A549 (cell line): ENCODE measurements around the gene GNGT2. TPM values are rescaled to one million over a fixed set of nuclear protein-coding genes. Genes with fewer than 3 reads are reported as not detected.

ENCODE experiments used
- ATAC-seq, 2 experiments: fragments of 200-7000 bp in 1 of 2; fragments of >200 bp in 1 of 2; cut with Nextera tagmentation in 1 of 2; cut with Tn5 transposase in 1 of 2; 3 replicates each; pipeline versions ENCODE4 v1.8.0 to v1.9.1; 2018 to 2020; ENCODE audit warnings: mild to moderate bottlenecking in 1 of 2, moderate library complexity in 1 of 2
- CTCF ChIA-PET: fragments of 300-600 bp; sonication (Branson Sonifier 250); formaldehyde crosslinking; extraction: SDS; loops from one replicate; lab custom pipeline; 2021; ENCODE audit warnings: antibody characterized with exemption, inconsistent platforms; lab: Yijun Ruan, JAX
- POLR2A ChIA-PET: fragments of 350-600 bp; formaldehyde crosslinking; extraction: SDS; loops from one replicate; lab custom pipeline; 2021; ENCODE audit warnings: antibody characterized with exemption, inconsistent platforms; lab: Yijun Ruan, JAX
- DNase-seq, 2 experiments: peaks; one replicate each; pipeline versions ENCODE4 v3.0.0 to v3.0.0-alpha.2; 2011 to 2016; ENCODE audit warnings: low read depth in 1 of 2, low spot score in 1 of 2
- FAIRE-seq: peaks from 2 replicates; lab custom pipeline; 2011; peaks lifted over from hg19 to GRCh38; lab: Jason Lieb, UNC
- H3K27ac ChIP-seq, 2 experiments: fragments of >200 bp; sonication (Bioruptor Twin); formaldehyde crosslinking; 3 replicates each; pipeline ENCODE4 v1.5.1; 2016 to 2017
- H3K4me1 ChIP-seq: fragments of >200 bp; sonication (Bioruptor Twin); formaldehyde crosslinking; 3 replicates; pipeline ENCODE4 v1.6.1; 2016
- H3K4me2 ChIP-seq: fragments of >200 bp; sonication (Bioruptor Twin); formaldehyde crosslinking; 3 replicates; pipeline ENCODE4 v1.6.1; 2016
- H3K4me3 ChIP-seq: fragments of >200 bp; sonication (Bioruptor Twin); formaldehyde crosslinking; 3 replicates; pipeline ENCODE4 v1.5.1; 2016
- H3K9me3 ChIP-seq: fragments of >200 bp; sonication (Bioruptor Twin); formaldehyde crosslinking; 3 replicates; pipeline ENCODE4 v1.6.1; 2016
- ESRRA ChIP-seq: fragments of 150-350 bp; IDR thresholded peaks from 2 replicates; pipeline ENCODE4 v1.6.1; 2014; ENCODE audit warnings: mild to moderate bottlenecking, low read length, borderline replicate concordance
- FOXS1 ChIP-seq: fragments of 250-450 bp; sonication (Bioruptor Pico); IDR thresholded peaks from 2 replicates; pipeline ENCODE4 v1.5.0; 2020; ENCODE audit warnings: mild to moderate bottlenecking, moderate library complexity
- HEYL ChIP-seq: fragments of 250-450 bp; sonication (Bioruptor Pico); IDR thresholded peaks from 2 replicates; pipeline ENCODE4 v1.8.0; 2021; ENCODE audit warnings: mild to moderate bottlenecking, moderate library complexity
- HMGXB4 ChIP-seq: fragments of 250-450 bp; sonication (Bioruptor Pico); IDR thresholded peaks from 2 replicates; pipeline ENCODE4 v1.5.0; 2021; ENCODE audit warnings: mild to moderate bottlenecking, moderate library complexity, borderline replicate concordance
- HOXB13 ChIP-seq: fragments of 250-450 bp; sonication (Bioruptor Pico); IDR thresholded peaks from 2 replicates; pipeline ENCODE4 v1.5.0; 2020; ENCODE audit warnings: low read depth, mild to moderate bottlenecking, moderate library complexity
- HOXB5 ChIP-seq: fragments of 250-450 bp; sonication (Bioruptor Pico); IDR thresholded peaks from 2 replicates; pipeline ENCODE4 v1.5.0; 2020; ENCODE audit warnings: mild to moderate bottlenecking, moderate library complexity
- KDM1A ChIP-seq: fragments of 200-600 bp; sonication (generic); IDR thresholded peaks from 2 replicates; pipeline ENCODE4 v1.6.1; 2016; ENCODE audit warnings: low read depth, mild to moderate bottlenecking
- MYC ChIP-seq: IDR thresholded peaks from 2 replicates; pipeline ENCODE4 v1.6.1; 2012; ENCODE audit warnings: mild to moderate bottlenecking, inconsistent platforms, low read length, improper control_type of control experiment, borderline replicate concordance
- POLR2AphosphoS2 ChIP-seq: conservative IDR thresholded peaks from 2 replicates; pipeline ENCODE4 v1.6.1; 2012; ENCODE audit warnings: low read length, improper control_type of control experiment, inconsistent platforms
- TP53 ChIP-seq: fragments of 250-450 bp; sonication (Bioruptor Pico); IDR thresholded peaks from 2 replicates; pipeline ENCODE4 v1.5.0; 2021; ENCODE audit warnings: mild to moderate bottlenecking, moderate library complexity
- WGBS: methylation state at CpG from one replicate; pipeline ENCODE4 v1.1.6; 2017; ENCODE audit errors: missing lambda C conversion rate; 5-methylcytosine and 5-hydroxymethylcytosine counted together
- polyA plus RNA-seq, 4 experiments: library from polyadenylated mRNA; depleted of rRNA in 3 of 4; stranded (reverse); fragments of >200 nt; fragmentation: RNase III in 1 of 4; extraction: RNeasy Plus Mini Kit Qiagen cat#74134 plus additional on column Dnase treatment in 1 of 4; gene quantifications; 2 replicates in 3 of 4; 3 replicates in 1 of 4; pipeline ENCODE4 v1.2.3, GENCODE V29; 2011 to 2017
- TF ChIP-seq, protein P1 (sequence below): fragments of 200-600 bp; sonication (generic); IDR thresholded peaks from 2 replicates; pipeline ENCODE4 v1.6.1; 2016; ENCODE audit warnings: antibody characterized with exemption, mild to moderate bottlenecking, moderate library complexity
- TF ChIP-seq, protein P2 (sequence below): fragments of >200 bp; sonication (Bioruptor Twin); formaldehyde crosslinking; IDR thresholded peaks from 3 replicates; pipeline ENCODE4 v1.5.1; 2016
- TF ChIP-seq, protein P3 (sequence below): IDR thresholded peaks from 2 replicates; pipeline ENCODE4 v1.6.1; 2012
- TF ChIP-seq, protein P4 (sequence below): fragments of >200 bp; sonication (Bioruptor Twin); formaldehyde crosslinking; IDR thresholded peaks from 3 replicates; pipeline ENCODE4 v1.6.1; 2016
- TF ChIP-seq, protein P5 (sequence below): fragments of 250-450 bp; sonication (Bioruptor Pico); IDR thresholded peaks from 2 replicates; pipeline ENCODE4 v1.5.0; 2020; ENCODE audit warnings: low read depth, mild to moderate bottlenecking, moderate library complexity

Gene GNGT2
- polyA plus RNA-seq, 2 of the 4 experiments (the other 2 are of a cell fraction) = 0.31 TPM; not detected in 1

DNA sequence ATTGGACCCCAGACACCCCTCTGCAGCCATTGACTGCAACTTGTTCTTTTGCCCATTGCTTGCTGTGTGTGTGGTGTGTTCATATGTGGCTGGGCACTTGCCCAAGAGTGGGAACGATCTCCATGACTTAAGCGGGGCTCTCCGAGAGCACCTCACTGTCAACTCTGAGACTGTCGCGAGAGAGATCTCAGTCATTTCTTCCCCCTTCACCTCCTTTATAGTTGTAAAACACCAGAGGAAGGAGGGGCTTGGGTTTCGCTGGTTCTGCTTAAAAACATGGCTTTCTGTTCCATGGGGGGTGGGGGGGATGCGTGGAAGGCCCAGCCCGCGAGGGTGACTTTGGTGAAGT, 12.8 kb upstream of the GNGT2 start:
- peaks cover 11% of the 10 kb centered on the region for H3K4me1 ChIP-seq
- H3K9me3 ChIP-seq = no peaks in the 10 kb centered on the region
- peak; percentile 2 to 10; a peak in 3 of 6 replicates for ATAC-seq
- POLR2A ChIA-PET = interaction anchor here (0.9 to 1.8 kb wide), 2 partner anchors 31 to 68 kb away, joined by 5 read pairs; no protein-coding TSS in a partner anchor
- no peak for TF ChIP-seq TP53 (CRISPR knock-in tag)
- TF ChIP-seq, protein P1, sequence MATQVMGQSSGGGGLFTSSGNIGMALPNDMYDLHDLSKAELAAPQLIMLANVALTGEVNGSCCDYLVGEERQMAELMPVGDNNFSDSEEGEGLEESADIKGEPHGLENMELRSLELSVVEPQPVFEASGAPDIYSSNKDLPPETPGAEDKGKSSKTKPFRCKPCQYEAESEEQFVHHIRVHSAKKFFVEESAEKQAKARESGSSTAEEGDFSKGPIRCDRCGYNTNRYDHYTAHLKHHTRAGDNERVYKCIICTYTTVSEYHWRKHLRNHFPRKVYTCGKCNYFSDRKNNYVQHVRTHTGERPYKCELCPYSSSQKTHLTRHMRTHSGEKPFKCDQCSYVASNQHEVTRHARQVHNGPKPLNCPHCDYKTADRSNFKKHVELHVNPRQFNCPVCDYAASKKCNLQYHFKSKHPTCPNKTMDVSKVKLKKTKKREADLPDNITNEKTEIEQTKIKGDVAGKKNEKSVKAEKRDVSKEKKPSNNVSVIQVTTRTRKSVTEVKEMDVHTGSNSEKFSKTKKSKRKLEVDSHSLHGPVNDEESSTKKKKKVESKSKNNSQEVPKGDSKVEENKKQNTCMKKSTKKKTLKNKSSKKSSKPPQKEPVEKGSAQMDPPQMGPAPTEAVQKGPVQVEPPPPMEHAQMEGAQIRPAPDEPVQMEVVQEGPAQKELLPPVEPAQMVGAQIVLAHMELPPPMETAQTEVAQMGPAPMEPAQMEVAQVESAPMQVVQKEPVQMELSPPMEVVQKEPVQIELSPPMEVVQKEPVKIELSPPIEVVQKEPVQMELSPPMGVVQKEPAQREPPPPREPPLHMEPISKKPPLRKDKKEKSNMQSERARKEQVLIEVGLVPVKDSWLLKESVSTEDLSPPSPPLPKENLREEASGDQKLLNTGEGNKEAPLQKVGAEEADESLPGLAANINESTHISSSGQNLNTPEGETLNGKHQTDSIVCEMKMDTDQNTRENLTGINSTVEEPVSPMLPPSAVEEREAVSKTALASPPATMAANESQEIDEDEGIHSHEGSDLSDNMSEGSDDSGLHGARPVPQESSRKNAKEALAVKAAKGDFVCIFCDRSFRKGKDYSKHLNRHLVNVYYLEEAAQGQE = no peak
- TF ChIP-seq POLR2AphosphoS2 = no peak
- TF ChIP-seq HMGXB4 (CRISPR knock-in tag) = no peak
- no peak for TF ChIP-seq HEYL (CRISPR knock-in tag)
- TF ChIP-seq FOXS1 (CRISPR knock-in tag) = no peak
- no peak for TF ChIP-seq HOXB5
- TF ChIP-seq, protein P2, sequence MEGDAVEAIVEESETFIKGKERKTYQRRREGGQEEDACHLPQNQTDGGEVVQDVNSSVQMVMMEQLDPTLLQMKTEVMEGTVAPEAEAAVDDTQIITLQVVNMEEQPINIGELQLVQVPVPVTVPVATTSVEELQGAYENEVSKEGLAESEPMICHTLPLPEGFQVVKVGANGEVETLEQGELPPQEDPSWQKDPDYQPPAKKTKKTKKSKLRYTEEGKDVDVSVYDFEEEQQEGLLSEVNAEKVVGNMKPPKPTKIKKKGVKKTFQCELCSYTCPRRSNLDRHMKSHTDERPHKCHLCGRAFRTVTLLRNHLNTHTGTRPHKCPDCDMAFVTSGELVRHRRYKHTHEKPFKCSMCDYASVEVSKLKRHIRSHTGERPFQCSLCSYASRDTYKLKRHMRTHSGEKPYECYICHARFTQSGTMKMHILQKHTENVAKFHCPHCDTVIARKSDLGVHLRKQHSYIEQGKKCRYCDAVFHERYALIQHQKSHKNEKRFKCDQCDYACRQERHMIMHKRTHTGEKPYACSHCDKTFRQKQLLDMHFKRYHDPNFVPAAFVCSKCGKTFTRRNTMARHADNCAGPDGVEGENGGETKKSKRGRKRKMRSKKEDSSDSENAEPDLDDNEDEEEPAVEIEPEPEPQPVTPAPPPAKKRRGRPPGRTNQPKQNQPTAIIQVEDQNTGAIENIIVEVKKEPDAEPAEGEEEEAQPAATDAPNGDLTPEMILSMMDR = no peak
- TF ChIP-seq, protein P3, sequence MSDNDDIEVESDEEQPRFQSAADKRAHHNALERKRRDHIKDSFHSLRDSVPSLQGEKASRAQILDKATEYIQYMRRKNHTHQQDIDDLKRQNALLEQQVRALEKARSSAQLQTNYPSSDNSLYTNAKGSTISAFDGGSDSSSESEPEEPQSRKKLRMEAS = no peak
- no peak for TF ChIP-seq HOXB13
- no peak for TF ChIP-seq MYC
- TF ChIP-seq ESRRA = no peak
- TF ChIP-seq, protein P4, sequence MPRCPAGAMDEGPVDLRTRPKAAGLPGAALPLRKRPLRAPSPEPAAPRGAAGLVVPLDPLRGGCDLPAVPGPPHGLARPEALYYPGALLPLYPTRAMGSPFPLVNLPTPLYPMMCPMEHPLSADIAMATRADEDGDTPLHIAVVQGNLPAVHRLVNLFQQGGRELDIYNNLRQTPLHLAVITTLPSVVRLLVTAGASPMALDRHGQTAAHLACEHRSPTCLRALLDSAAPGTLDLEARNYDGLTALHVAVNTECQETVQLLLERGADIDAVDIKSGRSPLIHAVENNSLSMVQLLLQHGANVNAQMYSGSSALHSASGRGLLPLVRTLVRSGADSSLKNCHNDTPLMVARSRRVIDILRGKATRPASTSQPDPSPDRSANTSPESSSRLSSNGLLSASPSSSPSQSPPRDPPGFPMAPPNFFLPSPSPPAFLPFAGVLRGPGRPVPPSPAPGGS = no peak
- no peak for TF ChIP-seq KDM1A
- TF ChIP-seq, all 56 proteins: peak for 0
- CTCF ChIA-PET = interaction anchor here (0.7 to 3.1 kb wide), 13 partner anchors 8 to 331 kb away, joined by 3 to 22 read pairs (median 5); partner anchors contain the start of gene ATP5MC1
- Histone ChIP-seq H3K4me3 (0 out of 3 replicates have a peak overlapping the region, but pooled peaks have one; percentile 0), H3K27ac (0 out of 6 replicates have a peak overlapping the region, but pooled peaks of 1 of the 2 experiments have one; percentile 10), H3K4me2 (peak overlapping the region; percentile 60)
- no peak for FAIRE-seq
- no peak for DNase-seq
- 25% methylated on average over 9 of the region's 9 CpGs for WGBS

- no peak for FAIRE-seq
- H3K27ac ChIP-seq = no peak overlapping the region
- no peak for ATAC-seq
- H3K4me3 ChIP-seq = no peak overlapping the region
- peaks cover 3% of the 10 kb centered on the region; the same call in 1 of the 3 replicates for H3K4me1 ChIP-seq
- WGBS = 73% methylated on average over 15 of the region's 15 CpGs
- ChIA-PET CTCF (interaction anchor here (3.1 kb wide), 1 partner anchor 70 kb away, joined by 22 read pairs; no protein-coding TSS in a partner anchor), POLR2A (no interaction called here)
- no peak for DNase-seq
- no peak overlapping the region for H3K4me2 ChIP-seq
- TF ChIP-seq, protein P2 = 0 out of 3 replicates have a peak, but pooled peaks have one; percentile 3
- TF ChIP-seq, protein P5, sequence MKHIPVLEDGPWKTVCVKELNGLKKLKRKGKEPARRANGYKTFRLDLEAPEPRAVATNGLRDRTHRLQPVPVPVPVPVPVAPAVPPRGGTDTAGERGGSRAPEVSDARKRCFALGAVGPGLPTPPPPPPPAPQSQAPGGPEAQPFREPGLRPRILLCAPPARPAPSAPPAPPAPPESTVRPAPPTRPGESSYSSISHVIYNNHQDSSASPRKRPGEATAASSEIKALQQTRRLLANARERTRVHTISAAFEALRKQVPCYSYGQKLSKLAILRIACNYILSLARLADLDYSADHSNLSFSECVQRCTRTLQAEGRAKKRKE (CRISPR knock-in tag) = no peak
- no peaks in the 10 kb centered on the region for H3K9me3 ChIP-seq
Observed at GRCh38 chr17:49219987-49220386, 9.6 kb upstream of the GNGT2 start.
